Right cardiac atrium (tissue), 5 donors: ENCODE measurements around the gene RCOR2. TPM values are rescaled to one million over a fixed set of nuclear protein-coding genes. Genes with fewer than 3 reads are reported as not detected.

ENCODE experiments used
- ATAC-seq, 2 donors: fragments of 200-7000 bp; cut with Tn5 transposase; one replicate each; pipeline versions ENCODE4 v1.8.0 to v1.9.1; 2020; ENCODE audit warnings: moderate library complexity in 2 of 2, mild to moderate bottlenecking in 1 of 2
- DNase-seq, 3 donors: peaks; one replicate each; pipeline ENCODE4 v3.0.0-alpha.2; 2020
- H3K27ac ChIP-seq: one replicate; pipeline ENCODE4 v1.5.1; 2013; ENCODE audit warnings: mild to moderate bottlenecking, low read length, control low read depth, moderate library complexity
- H3K27me3 ChIP-seq: one replicate; pipeline ENCODE4 v1.6.1; 2013; ENCODE audit not compliant: control insufficient read depth, insufficient read depth
- H3K4me1 ChIP-seq: one replicate; pipeline ENCODE4 v1.6.1; 2013; ENCODE audit warnings: low read length; ENCODE audit not compliant: control insufficient read depth, insufficient read depth
- H3K4me3 ChIP-seq: one replicate; pipeline ENCODE4 v1.5.1; 2013; ENCODE audit warnings: low read length, control low read depth
- H3K9me3 ChIP-seq: one replicate; pipeline ENCODE4 v1.6.1; 2013; ENCODE audit warnings: low read length; ENCODE audit not compliant: control insufficient read depth
- WGBS: extraction: QIAGEN DNeasy Blood & Tissue Kit; methylation state at CpG from one replicate; pipeline ENCODE4 v1.1.7; 2013; 5-methylcytosine and 5-hydroxymethylcytosine counted together
- intact Hi-C, 4 donors: fragments of 100-400 bp; cut with DNase I; formaldehyde crosslinking; loops; one replicate each; pipeline versions ENCODE4 v1.11.0 to v1.14.0; 2022 to 2023
- polyA plus RNA-seq: library from polyadenylated mRNA; stranded (reverse); fragments of 200-250 nt; gene quantifications from one replicate; pipeline ENCODE4 v1.2.3, GENCODE V29; 2013
- total RNA-seq, 4 donors: library from RNA; stranded (reverse); fragmentation: NEBNext Ultra II Directional; extraction: Animal tissue kit (Norgen Biotek cat#: 25700); gene quantifications; one replicate each; pipeline ENCODE4 v1.2.1, GENCODE V29; 2021
- donor health status: healthy with polysubstance abuse.
- donor health status: DM: no; HTN: yes; CAD: no.
- donor health status: DM: no; HTN: no; CAD: no.
- donor health status: DM: no; HTN: yes; CAD: no; lungs with severe emphysema.
- donor health status: DM: yes; HTN: yes; CAD: no.

The RCOR2 gene
- total and polyA plus RNA-seq, 5 donors, result 1.6 to 10.1 (median 7.5) TPM

GRCh38 chr11:63906087-63906486 is 10.9 kb downstream of the RCOR2 start:
- no peaks in the 10 kb centered on the region for H3K4me1 ChIP-seq
- no peak for DNase-seq
- no peaks in the 10 kb centered on the region for H3K9me3 ChIP-seq
- no peak for ATAC-seq
- WGBS, result 92% methylated on average over 4 of the region's 4 CpGs
- no peak overlapping the region for H3K4me3 ChIP-seq
- intact Hi-C loops, result no loop called here
- H3K27me3 ChIP-seq, result no peaks in the 10 kb centered on the region
- H3K27ac ChIP-seq, result no peak overlapping the region

GRCh38 chr11:63905179-63905578 is 11.8 kb downstream of the RCOR2 start:
- H3K27ac ChIP-seq, result no peak overlapping the region
- intact Hi-C loops, result no loop called here
- WGBS, result 80% methylated on average over 6 of the region's 6 CpGs
- ATAC-seq (no peak), DNase-seq (no peak)
- no peak overlapping the region for H3K4me3 ChIP-seq
- no peaks in the 10 kb centered on the region for H3K9me3 ChIP-seq
- H3K4me1 ChIP-seq, result no peaks in the 10 kb centered on the region
- H3K27me3 ChIP-seq, result no peaks in the 10 kb centered on the region

- Histone ChIP-seq H3K9me3 (no peaks in the 10 kb centered on the region), H3K4me1 (no peaks in the 10 kb centered on the region), H3K27me3 (no peaks in the 10 kb centered on the region), H3K27ac (no peak overlapping the region), H3K4me3 (no peak overlapping the region)
- peak in 1 of 3 donors; percentile 50 for DNase-seq
- WGBS, result 91% methylated on average over 13 of the region's 13 CpGs
- intact Hi-C loops, result no loop called here
- ATAC-seq, result no peak
Observed at GRCh38 chr11:63904743-63905142, 12.2 kb downstream of the RCOR2 start.

- H3K27ac ChIP-seq, result no peak overlapping the region
- ATAC-seq, result no peak
- H3K4me1 ChIP-seq, result no peaks in the 10 kb centered on the region
- intact Hi-C loops, result no loop called here
- no peaks in the 10 kb centered on the region for H3K27me3 ChIP-seq
- 95% methylated on average over 14 of the region's 14 CpGs for WGBS
- no peak for DNase-seq
- no peak overlapping the region for H3K4me3 ChIP-seq
- no peaks in the 10 kb centered on the region for H3K9me3 ChIP-seq
Observed at GRCh38 chr11:63903884-63904283, 13.1 kb downstream of the RCOR2 start.

- Histone ChIP-seq H3K4me1 (no peaks in the 10 kb centered on the region), H3K27me3 (no peaks in the 10 kb centered on the region), H3K27ac (no peak overlapping the region), H3K4me3 (no peak overlapping the region), H3K9me3 (no peaks in the 10 kb centered on the region)
- ATAC-seq, result no peak
- 70% methylated on average over 3 of the region's 3 CpGs for WGBS
- DNase-seq, result no peak
- intact Hi-C loops, result no loop called here
Observed at GRCh38 chr11:63901660-63902059, 15.3 kb downstream of the RCOR2 start.

GRCh38 chr11:63897459-63898146 is 19.4 kb downstream of the RCOR2 start:
- H3K9me3 ChIP-seq, result no peaks in the 10 kb centered on the region
- intact Hi-C loops, result no loop called here
- WGBS, result 76% methylated on average over 10 of the region's 10 CpGs
- H3K4me1 ChIP-seq, result peaks cover 4% of the 10 kb centered on the region
- DNase-seq (peak in 1 of 3 donors; percentile 23), ATAC-seq (peak in 1 of 2 donors; percentile 30)
- no peaks in the 10 kb centered on the region for H3K27me3 ChIP-seq
- H3K4me3 ChIP-seq, result no peak overlapping the region
- no peak overlapping the region for H3K27ac ChIP-seq

GRCh38 chr11:63896071-63896470 is 20.9 kb downstream of the RCOR2 start:
- peaks cover 4% of the 10 kb centered on the region for H3K4me1 ChIP-seq

GRCh38 chr11:63893355-63893754 is 23.6 kb downstream of the RCOR2 start:
- WGBS, result 97% methylated on average over 6 of the region's 6 CpGs
- DNase-seq (no peak), ATAC-seq (no peak)
- Histone ChIP-seq H3K4me3 (no peak overlapping the region), H3K4me1 (peaks cover 8% of the 10 kb centered on the region), H3K27me3 (no peaks in the 10 kb centered on the region), H3K27ac (no peak overlapping the region), H3K9me3 (no peaks in the 10 kb centered on the region)
- intact Hi-C loops, result no loop called here

More at GRCh38 chr11:63896071-63896470, 20.9 kb downstream of the RCOR2 start:
- WGBS, result 60% methylated on average over 4 of the region's 4 CpGs
- no peak for DNase-seq
- H3K9me3 ChIP-seq, result no peaks in the 10 kb centered on the region
- H3K4me3 ChIP-seq, result no peak overlapping the region
- H3K27ac ChIP-seq, result no peak overlapping the region
- ATAC-seq, result no peak
- intact Hi-C loops, result no loop called here
- H3K27me3 ChIP-seq, result no peaks in the 10 kb centered on the region

- no peaks in the 10 kb centered on the region for H3K9me3 ChIP-seq
- no peak overlapping the region for H3K27ac ChIP-seq
- no peak for ATAC-seq
- H3K4me3 ChIP-seq, result no peak overlapping the region
- peaks cover 16% of the 10 kb centered on the region for H3K4me1 ChIP-seq
- no peaks in the 10 kb centered on the region for H3K27me3 ChIP-seq
- no peak for DNase-seq
- WGBS, result 31% methylated on average over 3 of the region's 3 CpGs
- intact Hi-C loops, result no loop called here
Observed at GRCh38 chr11:63892228-63892627, 24.7 kb downstream of the RCOR2 start.

GRCh38 chr11:63890368-63890767 is 26.6 kb downstream of the RCOR2 start:
- Histone ChIP-seq H3K9me3 (no peaks in the 10 kb centered on the region), H3K27me3 (no peaks in the 10 kb centered on the region), H3K4me3 (no peak overlapping the region), H3K27ac (no peak overlapping the region), H3K4me1 (peaks cover 17% of the 10 kb centered on the region)
- ATAC-seq, result no peak
- no peak for DNase-seq
- WGBS, result 89% methylated on average over 7 of the region's 7 CpGs
- intact Hi-C loops, result no loop called here

- Histone ChIP-seq H3K27me3 (no peaks in the 10 kb centered on the region), H3K4me3 (no peak overlapping the region), H3K9me3 (no peaks in the 10 kb centered on the region), H3K27ac (no peak overlapping the region), H3K4me1 (peaks cover 17% of the 10 kb centered on the region)
- DNase-seq (peak in 1 of 3 donors; percentile 29), ATAC-seq (peak in 1 of 2 donors; percentile 12)
- intact Hi-C loops, result no loop called here
- 88% methylated on average over 6 of the region's 6 CpGs for WGBS
Observed at GRCh38 chr11:63889344-63889743, 27.6 kb downstream of the RCOR2 start.
